ENCODE results near the gene MAPK9.

The MAPK9 gene

GRCh38 chr5:180328296-180329137 is 36.6 kb upstream of the MAPK9 start:
- DNase-seq (ENCODE audit: extremely low spot score, insufficient read length, low read depth) (peak; percentile 58), FAIRE-seq (peak; percentile 91)

- no peak for DNase-seq (ENCODE audit: extremely low spot score, insufficient read length, low read depth)
- no peak for FAIRE-seq
These were observed 35.2 kb upstream of the MAPK9 start for GRCh38 chr5:180326989-180327565.

- FAIRE-seq (no peak), DNase-seq (ENCODE audit: extremely low spot score, insufficient read length, low read depth) (no peak)
These were observed 32.7 kb upstream of the MAPK9 start for GRCh38 chr5:180324601-180324950.

- DNase-seq (ENCODE audit: extremely low spot score, insufficient read length, low read depth) (no peak), FAIRE-seq (no peak)
These were observed 32.2 kb upstream of the MAPK9 start for GRCh38 chr5:180323941-180324600.

GRCh38 chr5:180323160-180323559 is 31.3 kb upstream of the MAPK9 start:
- FAIRE-seq, result no peak
- no peak for DNase-seq (ENCODE audit: extremely low spot score, insufficient read length, low read depth)

- DNase-seq (ENCODE audit: extremely low spot score, insufficient read length, low read depth), result no peak
These were observed 26.7 kb upstream of the MAPK9 start for GRCh38 chr5:180318456-180319089.

GRCh38 chr5:180316586-180316985 is 24.7 kb upstream of the MAPK9 start:
- DNase-seq (ENCODE audit: extremely low spot score, insufficient read length, low read depth) (no peak), FAIRE-seq (no peak)

More at GRCh38 chr5:180318456-180319089, 26.7 kb upstream of the MAPK9 start:
- no peak for FAIRE-seq

GRCh38 chr5:180315762-180316212 is 23.9 kb upstream of the MAPK9 start:
- peak; percentile 84 for FAIRE-seq

GRCh38 chr5:180313677-180314505 is 22.0 kb upstream of the MAPK9 start:
- no peak for DNase-seq (ENCODE audit: extremely low spot score, insufficient read length, low read depth)
- FAIRE-seq, result no peak

More at GRCh38 chr5:180315762-180316212, 23.9 kb upstream of the MAPK9 start:
- DNase-seq (ENCODE audit: extremely low spot score, insufficient read length, low read depth), result peak; percentile 48

GRCh38 chr5:180311216-180311615 is 19.3 kb upstream of the MAPK9 start:
- DNase-seq (ENCODE audit: extremely low spot score, insufficient read length, low read depth), result no peak
- FAIRE-seq, result no peak

- no peak for FAIRE-seq
- no peak for DNase-seq (ENCODE audit: extremely low spot score, insufficient read length, low read depth)
These were observed 14.9 kb upstream of the MAPK9 start for GRCh38 chr5:180306796-180307195.

- DNase-seq (ENCODE audit: extremely low spot score, insufficient read length, low read depth) (no peak), FAIRE-seq (no peak)
These were observed 13.6 kb upstream of the MAPK9 start for GRCh38 chr5:180305481-180305880.

GRCh38 chr5:180304431-180305375 is 12.8 kb upstream of the MAPK9 start:
- no peak for FAIRE-seq
- DNase-seq (ENCODE audit: extremely low spot score, insufficient read length, low read depth), result no peak

- DNase-seq (ENCODE audit: extremely low spot score, insufficient read length, low read depth), result no peak
- no peak for FAIRE-seq
These were observed 12.1 kb upstream of the MAPK9 start for GRCh38 chr5:180304016-180304292.

GRCh38 chr5:180303226-180304015 is 11.5 kb upstream of the MAPK9 start:
- no peak for FAIRE-seq
- no peak for DNase-seq (ENCODE audit: extremely low spot score, insufficient read length, low read depth)

- no peak for FAIRE-seq
- DNase-seq (ENCODE audit: extremely low spot score, insufficient read length, low read depth), result no peak
These were observed 10.4 kb upstream of the MAPK9 start for GRCh38 chr5:180302256-180302655.

- DNase-seq (ENCODE audit: extremely low spot score, insufficient read length, low read depth) (no peak), FAIRE-seq (no peak)
These were observed 9.4 kb upstream of the MAPK9 start for GRCh38 chr5:180301253-180301652.

GRCh38 chr5:180299526-180299925 is 7.6 kb upstream of the MAPK9 start:
- no peak for FAIRE-seq
- no peak for DNase-seq (ENCODE audit: extremely low spot score, insufficient read length, low read depth)

All from GM18507 (cell line).